ENCODE measurements around the gene TENM3. TPM values are rescaled to one million over a fixed set of nuclear protein-coding genes. Genes with fewer than 3 reads are reported as not detected.

The TENM3 gene
- total RNA-seq, 4 donors from 2014 or later = 0.18 to 9.4 (median 1.5) TPM

GRCh38 chr4:182671749-182672148, 428.5 kb downstream of the TENM3 start:
- TF ChIP-seq, protein P1, sequence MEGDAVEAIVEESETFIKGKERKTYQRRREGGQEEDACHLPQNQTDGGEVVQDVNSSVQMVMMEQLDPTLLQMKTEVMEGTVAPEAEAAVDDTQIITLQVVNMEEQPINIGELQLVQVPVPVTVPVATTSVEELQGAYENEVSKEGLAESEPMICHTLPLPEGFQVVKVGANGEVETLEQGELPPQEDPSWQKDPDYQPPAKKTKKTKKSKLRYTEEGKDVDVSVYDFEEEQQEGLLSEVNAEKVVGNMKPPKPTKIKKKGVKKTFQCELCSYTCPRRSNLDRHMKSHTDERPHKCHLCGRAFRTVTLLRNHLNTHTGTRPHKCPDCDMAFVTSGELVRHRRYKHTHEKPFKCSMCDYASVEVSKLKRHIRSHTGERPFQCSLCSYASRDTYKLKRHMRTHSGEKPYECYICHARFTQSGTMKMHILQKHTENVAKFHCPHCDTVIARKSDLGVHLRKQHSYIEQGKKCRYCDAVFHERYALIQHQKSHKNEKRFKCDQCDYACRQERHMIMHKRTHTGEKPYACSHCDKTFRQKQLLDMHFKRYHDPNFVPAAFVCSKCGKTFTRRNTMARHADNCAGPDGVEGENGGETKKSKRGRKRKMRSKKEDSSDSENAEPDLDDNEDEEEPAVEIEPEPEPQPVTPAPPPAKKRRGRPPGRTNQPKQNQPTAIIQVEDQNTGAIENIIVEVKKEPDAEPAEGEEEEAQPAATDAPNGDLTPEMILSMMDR (IDR thresholded peaks at IDR 0.05) = no peak
- no peak for TF ChIP-seq POLR2A (IDR thresholded peaks at IDR 0.05)
- Histone ChIP-seq H3K27me3 (no peaks in the 10 kb centered on the region), H3K4me3 (no peak overlapping the region), H3K36me3 (no peaks in the 10 kb centered on the region), H3K9me3 (no peaks in the 10 kb centered on the region), H3K27ac (no peak overlapping the region), H3K4me1 (no peaks in the 10 kb centered on the region)
- no peak for DNase-seq

- H3K4me1 ChIP-seq = no peaks in the 10 kb centered on the region
- DNase-seq = no peak
- H3K36me3 ChIP-seq = no peaks in the 10 kb centered on the region
- no peaks in the 10 kb centered on the region for H3K9me3 ChIP-seq
- TF ChIP-seq POLR2A (IDR thresholded peaks at IDR 0.05) = no peak
- TF ChIP-seq, protein P1 (IDR thresholded peaks at IDR 0.05) = no peak
- H3K4me3 ChIP-seq = no peak overlapping the region
- H3K27me3 ChIP-seq = no peaks in the 10 kb centered on the region
- H3K27ac ChIP-seq = no peak overlapping the region
Measured at GRCh38 chr4:182678590-182678989, 435.4 kb downstream of the TENM3 start.

GRCh38 chr4:182679533-182679932, 436.3 kb downstream of the TENM3 start:
- Histone ChIP-seq H3K27ac (no peak overlapping the region), H3K4me3 (no peak overlapping the region)
- DNase-seq = no peak

DNA sequence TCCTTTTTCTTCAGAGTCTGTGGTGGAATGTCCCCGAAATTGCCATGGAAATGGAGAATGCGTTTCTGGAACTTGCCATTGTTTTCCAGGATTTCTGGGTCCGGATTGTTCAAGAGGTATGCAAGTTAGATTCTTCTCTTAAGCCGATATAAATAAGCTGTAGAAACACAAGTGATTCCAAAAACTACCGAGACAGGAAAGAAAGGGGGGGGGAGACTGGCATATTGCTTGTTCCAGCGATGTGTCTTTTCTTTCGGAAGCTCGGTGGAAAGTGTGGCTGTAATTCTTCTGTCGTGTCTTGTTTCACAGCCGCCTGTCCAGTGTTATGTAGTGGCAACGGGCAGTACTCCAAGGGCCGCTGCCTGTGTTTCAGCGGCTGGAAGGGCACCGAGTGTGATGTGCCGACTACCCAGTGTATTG, 437.0 kb downstream of the TENM3 start:
- no peak overlapping the region for H3K27ac ChIP-seq
- H3K4me3 ChIP-seq = no peak overlapping the region
- no peak for DNase-seq
- no peaks in the 10 kb centered on the region for H3K4me1 ChIP-seq
- TF ChIP-seq POLR2A (IDR thresholded peaks at IDR 0.05) = no peak
- TF ChIP-seq, protein P1 (IDR thresholded peaks at IDR 0.05) = no peak
- H3K36me3 ChIP-seq = no peaks in the 10 kb centered on the region
- H3K27me3 ChIP-seq = no peaks in the 10 kb centered on the region
- H3K9me3 ChIP-seq = no peaks in the 10 kb centered on the region

More at GRCh38 chr4:182679533-182679932, 436.3 kb downstream of the TENM3 start:
- no peaks in the 10 kb centered on the region for H3K27me3 ChIP-seq
- TF ChIP-seq, protein P1 (IDR thresholded peaks at IDR 0.05) = no peak
- no peak for TF ChIP-seq POLR2A (IDR thresholded peaks at IDR 0.05)
- no peaks in the 10 kb centered on the region for H3K36me3 ChIP-seq
- H3K4me1 ChIP-seq = no peaks in the 10 kb centered on the region
- H3K9me3 ChIP-seq = no peaks in the 10 kb centered on the region

DNA sequence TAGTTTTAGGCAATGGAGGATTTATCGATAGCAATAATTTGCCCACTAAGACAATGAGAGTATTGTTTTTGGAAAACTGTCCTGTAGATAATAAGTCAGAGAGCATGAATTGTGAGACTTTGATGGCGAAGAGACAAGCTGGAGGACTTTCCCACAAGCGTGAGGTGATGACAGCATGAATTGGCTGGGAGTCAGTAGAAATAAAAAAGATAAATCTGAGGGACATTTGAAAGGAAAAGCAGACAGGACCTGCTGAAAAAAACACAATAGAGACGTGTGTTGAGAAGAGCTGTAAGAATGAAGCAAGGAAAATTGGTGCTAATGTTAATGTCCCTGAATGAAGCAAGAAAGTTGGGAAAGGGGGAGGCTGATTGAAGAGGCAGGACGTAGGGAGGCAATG, 440.5 kb downstream of the TENM3 start:
- Histone ChIP-seq H3K4me1 (no peaks in the 10 kb centered on the region), H3K27ac (no peak overlapping the region), H3K27me3 (no peaks in the 10 kb centered on the region), H3K36me3 (no peaks in the 10 kb centered on the region), H3K9me3 (no peaks in the 10 kb centered on the region), H3K4me3 (no peak overlapping the region)
- no peak for TF ChIP-seq POLR2A (IDR thresholded peaks at IDR 0.05)
- TF ChIP-seq, protein P1 (IDR thresholded peaks at IDR 0.05) = no peak
- DNase-seq = no peak

DNA sequence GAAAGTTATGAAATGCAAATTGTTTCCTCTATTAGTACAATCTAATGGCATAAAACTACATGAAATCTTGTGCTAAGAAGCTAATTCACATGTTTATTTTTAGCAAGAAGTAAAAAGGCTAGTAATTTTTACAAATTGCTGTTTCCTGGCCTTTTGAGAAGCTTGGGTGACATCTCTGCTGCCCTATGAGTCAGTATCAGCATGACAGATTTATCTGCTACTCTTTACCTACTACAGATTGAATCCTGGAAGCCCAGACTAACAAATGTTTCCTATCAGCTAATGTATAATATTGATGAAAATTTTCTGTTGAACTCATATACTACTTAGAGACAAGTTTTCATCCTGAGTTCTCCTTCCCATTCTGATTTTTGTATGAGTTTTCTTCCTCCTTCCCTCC, 441.6 kb downstream of the TENM3 start:
- no peak for DNase-seq
- H3K4me1 ChIP-seq = no peaks in the 10 kb centered on the region
- no peak for TF ChIP-seq POLR2A (IDR thresholded peaks at IDR 0.05)
- TF ChIP-seq, protein P1 (IDR thresholded peaks at IDR 0.05) = no peak
- H3K27ac ChIP-seq = no peak overlapping the region
- no peak overlapping the region for H3K4me3 ChIP-seq
- H3K9me3 ChIP-seq = no peaks in the 10 kb centered on the region
- H3K36me3 ChIP-seq = no peaks in the 10 kb centered on the region
- no peaks in the 10 kb centered on the region for H3K27me3 ChIP-seq

All from Peyer's patch (tissue), 4 donors.